ENCODE data around the gene PYGM.

Gene PYGM

DNA sequence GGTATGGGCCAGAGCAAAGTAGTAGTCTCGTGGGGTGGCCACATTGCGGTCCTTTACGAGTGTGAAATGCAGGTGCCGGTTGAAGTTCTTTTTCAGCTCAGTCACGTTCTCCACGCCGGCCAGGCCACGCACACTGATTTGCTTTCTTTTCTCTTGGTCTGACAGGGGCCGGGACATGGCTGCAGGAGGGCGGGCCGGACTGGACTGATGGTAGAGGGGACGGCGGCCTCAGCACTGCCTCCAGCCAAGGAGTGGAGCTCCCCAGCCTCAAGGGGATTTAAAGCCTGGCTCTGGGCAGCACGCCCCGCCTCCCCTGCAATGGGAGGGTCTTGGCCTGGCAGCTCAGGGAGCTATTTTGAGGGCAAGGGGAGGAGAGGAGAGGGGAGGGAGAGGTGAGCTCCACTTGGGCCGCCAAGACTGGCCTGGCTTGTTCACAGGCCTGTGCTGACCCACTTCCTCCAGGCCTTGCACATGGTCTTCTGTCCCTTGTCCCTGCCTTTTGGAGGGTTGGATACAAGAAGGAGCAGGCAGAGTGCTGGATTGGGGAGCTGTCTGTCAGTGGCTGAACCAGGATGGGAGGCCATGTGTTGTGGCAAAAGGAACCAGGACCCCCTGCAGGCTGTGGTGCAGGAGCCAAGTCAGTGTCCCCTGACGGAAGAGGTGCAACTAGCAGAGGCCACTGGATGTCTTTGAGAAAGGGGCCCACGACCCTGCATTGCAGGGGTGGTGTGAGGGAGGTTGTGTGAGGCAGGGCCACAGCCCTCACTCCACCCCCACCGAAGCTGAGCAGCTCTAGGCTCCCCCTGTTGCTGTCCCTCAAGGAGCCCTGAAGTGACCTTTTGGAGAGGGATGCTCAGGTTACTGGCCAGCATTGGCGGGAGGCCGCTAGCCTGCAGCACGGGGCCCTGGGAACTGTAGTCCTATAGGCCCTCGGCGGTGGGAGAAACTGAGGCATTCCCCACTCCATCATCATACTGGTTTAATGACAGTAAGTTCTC lies at the start of gene PYGM:
Gene PYGM, minus strand, starts transcription at position 253 of the 998 bp plus-strand sequence. Its CDS starts 76 bp downstream, at position 177.
- no peak for DNase-seq (ENCODE audit: extremely low spot score, insufficient read length, low read depth)

DNA sequence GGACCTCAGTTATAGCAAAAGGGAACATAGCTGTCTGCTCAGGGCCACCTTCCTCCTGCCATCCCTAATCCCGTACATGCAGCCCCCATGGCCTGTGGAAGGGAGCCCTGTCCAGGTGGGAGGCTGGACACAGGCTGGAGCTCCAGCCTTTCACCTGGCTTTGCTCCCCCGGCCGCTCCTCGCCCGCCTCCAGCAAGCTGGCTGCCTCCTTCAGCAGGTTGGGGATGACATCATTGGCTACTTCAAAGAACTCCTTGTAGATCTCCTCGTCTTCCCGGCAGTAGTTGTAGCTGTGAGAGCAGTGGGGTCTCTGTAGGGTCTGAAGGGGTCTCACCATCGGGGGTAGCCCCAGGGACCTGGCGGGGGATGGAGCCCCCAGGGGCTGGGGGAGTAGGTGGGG lies 45.7 kb upstream of the PYGM start:
- FAIRE-seq, result no peak

More for the DNA sequence above, at the start of gene PYGM:
- FAIRE-seq, result no peak

DNA sequence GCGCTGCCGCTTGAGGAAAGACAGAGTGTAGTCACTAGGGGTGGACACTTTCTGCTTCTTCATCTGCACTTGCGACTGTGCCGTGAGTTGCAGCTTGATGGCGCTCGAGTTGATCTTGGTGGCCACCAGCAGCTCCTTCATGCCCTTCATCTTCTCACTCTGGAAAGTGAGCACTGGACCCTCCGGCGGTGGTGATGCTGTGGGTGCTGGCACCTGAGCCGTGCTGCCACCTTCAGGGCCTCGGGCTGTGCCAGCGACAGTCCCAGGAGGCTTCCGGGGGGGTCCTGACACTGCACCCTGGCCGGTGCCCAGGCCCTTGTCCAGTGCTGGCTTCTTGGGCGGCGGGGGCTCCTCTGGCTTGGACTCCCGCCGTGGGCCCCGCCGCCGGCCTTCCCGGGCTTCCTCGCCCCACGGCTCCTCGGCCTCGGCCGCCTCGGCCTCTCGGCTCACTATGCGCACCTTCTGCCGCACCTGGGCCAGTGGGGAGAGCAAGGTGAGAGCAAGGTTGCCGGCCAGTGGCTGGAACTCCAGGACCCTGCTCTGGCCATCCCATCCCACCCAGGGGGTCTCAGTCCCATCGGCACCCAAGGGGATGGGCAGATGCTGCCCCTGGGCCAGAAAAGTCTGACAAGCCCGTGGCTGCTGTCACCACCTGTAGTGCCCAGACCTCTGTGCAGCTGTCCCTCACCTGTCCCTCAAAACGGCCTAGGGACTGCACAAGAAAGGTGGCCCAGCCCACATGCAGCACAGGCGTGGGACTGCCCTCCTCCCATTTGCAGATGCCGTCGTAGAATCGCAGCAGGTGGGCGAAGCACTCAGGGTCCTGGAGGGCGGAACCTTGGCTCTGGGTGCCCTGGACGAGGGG lies 44.8 kb upstream of the PYGM start:
- FAIRE-seq (no peak), DNase-seq (ENCODE audit: extremely low spot score, insufficient read length, low read depth) (no peak)

More for the DNA sequence above, 45.7 kb upstream of the PYGM start:
- no peak for DNase-seq (ENCODE audit: extremely low spot score, insufficient read length, low read depth)

DNA sequence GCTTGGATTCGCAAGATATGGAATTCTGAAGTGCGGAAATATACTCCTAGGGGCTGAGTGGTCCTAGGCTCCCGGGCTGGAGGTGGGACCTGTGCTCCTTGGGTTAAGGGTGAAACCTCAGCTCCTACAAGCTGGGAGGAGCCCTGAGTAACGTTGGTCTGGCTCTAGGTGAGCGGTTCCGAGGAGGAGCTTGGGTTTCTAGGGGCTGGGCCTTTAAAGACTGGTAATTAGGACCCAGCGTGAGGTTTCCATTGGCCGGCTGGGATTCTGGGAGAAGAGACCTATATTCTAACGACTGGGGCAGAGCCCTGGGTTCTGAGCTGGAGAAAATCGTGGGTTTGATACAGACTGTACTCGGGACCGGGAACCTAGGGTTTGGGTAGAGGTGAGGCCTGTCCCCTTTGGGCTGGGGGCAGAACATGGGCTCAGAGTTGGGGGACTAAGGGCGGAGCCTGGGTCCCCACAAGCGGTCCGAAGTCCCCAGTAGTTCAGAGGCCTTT lies 44.1 kb upstream of the PYGM start:
- DNase-seq (ENCODE audit: extremely low spot score, insufficient read length, low read depth) (no peak), FAIRE-seq (no peak)

DNA sequence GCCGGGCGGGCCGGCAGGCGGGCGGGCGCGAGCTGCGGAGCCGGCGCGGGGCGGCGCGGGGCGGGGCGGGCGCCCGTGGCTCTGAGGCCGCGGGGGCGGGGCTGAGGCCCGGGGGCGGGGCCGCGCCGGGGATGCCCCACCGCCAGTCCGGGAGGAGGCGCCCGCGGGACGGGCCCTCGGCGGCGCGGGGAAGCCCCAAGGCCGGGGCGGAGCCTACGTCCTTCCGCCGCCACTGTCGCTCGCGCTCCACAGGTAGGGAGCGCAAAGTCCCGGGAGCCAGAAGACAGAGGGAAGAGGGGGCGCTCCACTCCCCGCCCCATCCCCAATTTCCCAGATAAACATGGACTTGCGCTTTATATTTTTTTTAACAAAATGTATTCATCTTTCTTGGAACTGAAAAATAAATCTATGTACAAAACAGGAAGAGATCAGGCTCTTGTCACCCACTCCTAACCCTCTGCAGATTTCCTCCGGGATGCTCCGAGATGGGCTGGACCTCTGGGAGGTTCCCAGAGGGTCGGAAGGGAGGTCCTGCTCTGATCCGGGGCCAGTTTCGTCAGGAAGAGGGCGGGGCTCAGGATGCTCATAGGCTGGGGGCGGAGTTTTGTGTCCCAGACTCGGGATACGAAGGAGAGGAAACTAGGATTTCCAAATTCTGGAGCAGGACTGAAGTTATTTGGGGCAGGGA lies 43.5 kb upstream of the PYGM start, which contains the start of gene MAP4K2:
Gene MAP4K2, minus strand, starts transcription at position 57 of the 688 bp plus-strand sequence. CDS start 65 bp downstream, outside the sequence.
- FAIRE-seq (peak; percentile 75), DNase-seq (ENCODE audit: extremely low spot score, insufficient read length, low read depth) (peak; percentile 87)

DNA sequence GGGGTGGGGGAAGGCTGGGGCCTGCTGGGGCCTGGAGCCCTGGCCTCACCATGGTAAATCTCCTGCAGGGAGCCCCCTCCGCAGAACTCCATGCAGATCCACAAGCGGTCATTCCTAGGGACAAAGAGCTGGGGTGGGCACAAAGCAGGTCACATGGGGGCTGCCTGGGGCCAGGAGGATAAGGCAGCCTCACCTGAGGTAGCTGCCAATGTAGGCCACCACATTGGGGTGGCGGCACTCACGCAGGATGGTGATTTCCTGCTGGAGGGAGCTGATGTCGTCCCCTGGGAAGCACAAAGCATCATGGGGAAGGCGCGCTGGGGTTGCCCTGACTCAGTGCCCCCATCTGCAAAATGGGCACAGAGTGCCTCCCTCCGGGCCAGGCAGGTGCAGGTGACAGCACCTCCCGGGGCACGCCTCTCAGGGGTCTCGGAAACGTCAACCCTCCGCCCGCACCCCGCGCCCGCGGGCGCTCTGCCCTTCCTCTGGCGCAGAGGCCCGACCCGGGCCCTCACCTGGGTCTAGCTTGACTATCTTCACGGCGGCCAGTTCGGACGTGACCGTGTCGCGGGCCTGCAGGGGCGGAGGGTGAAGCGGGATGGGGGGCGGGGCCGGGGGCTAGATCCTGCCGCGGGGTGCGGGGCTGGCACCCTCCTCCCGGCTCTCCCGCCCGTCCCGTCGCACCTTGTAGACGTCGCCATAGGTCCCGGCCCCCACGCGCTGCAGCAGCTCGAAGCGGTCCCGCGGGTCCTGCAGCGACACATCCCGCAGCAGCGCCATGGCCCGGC lies 42.8 kb upstream of the PYGM start:
- FAIRE-seq (peak; percentile 72), DNase-seq (ENCODE audit: extremely low spot score, insufficient read length, low read depth) (no peak)

DNA sequence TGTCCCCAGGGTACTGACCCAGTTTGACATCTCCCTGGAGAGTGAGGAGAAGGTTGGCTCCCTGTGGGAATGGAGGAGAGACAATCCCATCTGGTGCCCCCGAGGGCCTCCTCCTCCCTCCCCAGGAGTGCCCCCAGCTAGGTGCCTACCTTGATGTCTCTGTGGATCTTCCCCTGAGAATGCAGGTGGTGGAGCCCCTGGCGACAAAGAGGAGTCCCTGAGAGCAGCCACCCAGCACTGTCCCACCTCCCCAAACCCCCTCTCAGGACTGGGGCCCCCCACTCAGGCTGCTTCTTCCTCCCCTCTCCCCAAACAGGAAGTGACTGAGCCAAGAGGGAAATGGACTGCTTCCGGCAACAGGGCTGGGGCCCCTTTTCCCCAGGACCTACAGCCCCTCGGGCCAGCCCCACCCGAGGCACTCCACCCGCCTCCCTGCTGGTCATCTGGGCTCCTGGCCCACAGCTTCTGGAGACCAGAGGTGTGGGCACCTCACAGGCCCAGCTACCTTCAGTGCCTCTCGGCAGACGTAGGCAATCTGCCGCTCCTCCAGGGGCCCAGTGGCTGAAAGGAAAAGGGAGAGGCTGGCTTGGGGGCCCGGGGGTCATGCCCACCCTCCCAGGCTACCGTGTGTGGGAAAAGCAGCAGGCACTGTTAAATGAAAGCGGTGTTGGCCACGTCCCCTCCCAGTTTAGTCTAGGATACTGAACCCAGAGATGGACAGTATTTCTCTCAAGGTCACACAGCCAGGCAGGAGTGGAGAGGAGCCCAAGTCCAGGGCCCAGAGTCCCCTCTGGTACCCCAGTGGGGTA lies 42.0 kb upstream of the PYGM start:
- no peak for DNase-seq (ENCODE audit: extremely low spot score, insufficient read length, low read depth)
- no peak for FAIRE-seq

DNA sequence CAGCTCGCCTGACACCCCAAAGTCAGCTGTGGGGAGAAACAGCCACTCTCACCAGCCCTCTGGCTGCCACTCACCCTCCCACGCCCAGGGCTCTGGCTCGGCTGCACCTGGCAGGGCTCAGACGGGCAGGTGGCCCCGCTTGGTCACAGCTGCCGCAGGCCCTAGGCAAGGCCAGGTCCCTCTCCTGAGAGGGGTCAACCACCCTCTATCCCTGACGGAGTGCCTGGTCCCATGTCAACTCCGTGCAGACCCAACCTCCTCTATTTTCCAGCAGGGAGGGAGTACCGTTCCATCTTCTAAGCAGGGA lies 41.3 kb upstream of the PYGM start:
- DNase-seq (ENCODE audit: extremely low spot score, insufficient read length, low read depth) (no peak), FAIRE-seq (no peak)

DNA sequence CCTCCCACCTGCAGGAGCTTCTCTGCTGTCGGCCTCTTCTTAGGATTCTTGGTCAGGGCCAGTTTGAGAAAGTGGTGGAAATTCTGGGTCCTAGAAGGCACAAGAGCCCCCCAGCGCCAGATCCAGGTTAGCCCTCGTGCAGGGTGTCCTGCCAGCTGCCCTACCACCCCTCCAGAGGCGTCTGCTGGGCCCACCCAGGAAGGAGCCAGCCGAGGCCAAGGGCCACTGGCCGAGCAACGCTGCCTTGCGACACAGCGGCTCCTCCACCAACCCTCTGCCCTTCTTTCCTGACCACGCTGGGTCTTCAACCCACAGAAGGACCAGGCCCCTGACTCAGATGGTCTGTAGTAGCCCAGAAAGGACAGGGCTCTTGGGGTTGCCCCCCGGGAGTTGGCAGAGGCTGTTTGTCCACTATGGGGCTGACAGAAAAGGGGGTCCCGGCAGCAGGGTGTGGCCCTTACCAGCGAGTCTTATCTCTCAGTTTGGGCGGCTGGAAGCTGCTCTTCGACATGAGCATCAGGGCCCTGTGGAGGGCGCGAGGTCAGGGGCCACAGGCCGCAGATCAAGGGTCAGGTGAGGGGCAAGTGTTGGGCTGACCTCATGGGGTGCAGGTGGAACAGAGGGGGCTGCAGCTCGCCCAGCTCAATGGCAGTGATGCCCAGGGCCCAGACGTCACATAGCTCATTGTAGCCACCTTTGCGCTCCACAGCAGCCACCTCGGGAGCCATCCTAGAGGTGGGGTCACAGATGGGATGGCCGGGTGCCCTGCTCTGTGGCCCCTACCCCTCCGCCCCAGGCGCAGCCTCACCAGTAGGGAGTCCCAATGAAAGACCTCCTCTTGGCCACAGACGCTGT lies 40.8 kb upstream of the PYGM start:
- DNase-seq (ENCODE audit: extremely low spot score, insufficient read length, low read depth), result no peak
- no peak for FAIRE-seq

DNA sequence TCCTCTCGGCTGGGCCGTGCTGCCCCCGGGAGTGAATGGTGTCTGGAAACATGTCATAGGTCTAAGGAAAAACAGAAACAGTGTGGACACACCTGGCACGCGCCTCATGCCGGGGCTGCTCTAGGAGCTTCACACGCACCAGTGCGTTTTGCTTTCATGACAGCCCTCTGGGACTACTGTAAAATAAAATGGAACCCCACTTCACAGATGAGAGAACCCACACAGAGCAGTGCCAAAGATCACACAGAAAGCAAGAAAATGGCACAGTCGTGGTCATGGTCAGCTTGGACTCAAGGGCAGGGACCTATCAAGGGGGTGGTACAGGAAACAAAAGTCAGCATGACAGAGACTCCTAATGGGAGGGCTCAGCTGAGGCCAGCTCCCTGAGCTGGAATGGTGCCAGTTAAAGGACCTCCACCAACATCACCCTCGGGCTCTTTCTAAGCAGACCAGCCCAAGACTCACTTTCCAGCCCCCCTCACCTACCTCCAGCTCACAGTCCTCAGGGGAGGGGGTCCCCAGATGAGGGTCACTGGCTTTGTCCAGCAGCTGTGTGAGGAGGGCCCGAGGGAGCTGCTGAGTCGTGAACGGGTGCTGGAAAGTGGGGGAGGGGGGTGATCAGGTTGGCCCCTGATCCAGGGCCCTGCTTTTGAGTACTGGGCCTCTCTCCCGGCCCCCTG lies 40.0 kb upstream of the PYGM start:
- FAIRE-seq (peak; percentile 78), DNase-seq (ENCODE audit: extremely low spot score, insufficient read length, low read depth) (no peak)

DNA sequence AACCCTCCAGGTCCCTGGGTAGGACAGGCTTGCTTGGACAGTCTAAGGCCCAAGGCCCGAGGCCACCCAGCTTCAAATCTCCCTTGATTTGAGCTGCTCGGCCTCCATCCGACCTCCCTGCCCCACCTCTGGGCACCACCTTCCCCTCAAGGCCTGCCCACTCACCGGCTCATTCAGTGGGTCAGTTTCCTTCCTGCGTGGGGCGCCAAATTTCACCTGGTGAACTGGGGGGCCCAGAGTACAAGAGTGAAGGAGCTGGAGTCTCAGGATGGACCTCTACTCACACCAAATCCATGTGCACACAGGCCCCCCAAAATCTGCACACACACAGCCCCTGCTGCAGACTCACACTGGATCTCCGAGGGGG lies 39.5 kb upstream of the PYGM start:
- DNase-seq (ENCODE audit: extremely low spot score, insufficient read length, low read depth) (no peak), FAIRE-seq (no peak)

DNA sequence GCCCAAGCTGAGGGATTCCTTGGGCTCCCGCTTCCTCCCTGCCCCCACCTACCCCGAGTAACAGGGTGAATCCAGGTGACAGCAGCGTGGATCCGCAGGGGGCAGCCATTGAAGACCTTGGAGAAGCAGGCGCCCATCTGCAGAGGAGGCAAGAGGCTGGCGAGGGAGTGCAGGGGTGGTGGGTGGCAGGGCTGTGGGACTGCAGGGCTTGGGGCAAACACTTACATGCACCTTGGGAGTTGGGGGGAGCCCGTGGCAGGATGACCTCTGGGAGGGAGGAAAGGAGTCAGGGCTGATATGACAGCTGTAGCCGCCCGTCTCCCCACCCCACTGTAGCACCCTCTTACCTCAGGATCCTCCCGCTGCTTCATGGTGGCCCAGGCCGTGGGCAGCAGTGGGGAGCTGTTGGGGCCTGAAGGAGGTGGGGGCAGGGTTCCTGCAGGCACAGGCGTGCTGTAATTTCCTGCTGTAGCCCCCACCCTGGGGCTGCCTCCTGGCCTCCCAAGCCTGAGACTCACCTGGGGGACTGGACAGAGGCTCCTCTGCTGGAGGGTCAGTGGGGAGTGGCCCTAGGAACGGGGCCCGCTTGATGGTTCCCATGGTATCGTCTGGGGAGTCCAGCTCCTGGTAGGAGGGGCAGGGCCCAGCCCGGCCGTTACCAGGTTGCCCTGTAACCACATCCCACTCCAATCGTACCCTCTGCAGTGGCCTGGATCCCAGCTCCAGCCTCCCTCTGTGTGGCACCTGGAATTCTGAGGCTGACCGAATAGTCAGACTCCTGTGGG lies 37.2 kb upstream of the PYGM start:
- FAIRE-seq (no peak), DNase-seq (ENCODE audit: extremely low spot score, insufficient read length, low read depth) (no peak)

DNA sequence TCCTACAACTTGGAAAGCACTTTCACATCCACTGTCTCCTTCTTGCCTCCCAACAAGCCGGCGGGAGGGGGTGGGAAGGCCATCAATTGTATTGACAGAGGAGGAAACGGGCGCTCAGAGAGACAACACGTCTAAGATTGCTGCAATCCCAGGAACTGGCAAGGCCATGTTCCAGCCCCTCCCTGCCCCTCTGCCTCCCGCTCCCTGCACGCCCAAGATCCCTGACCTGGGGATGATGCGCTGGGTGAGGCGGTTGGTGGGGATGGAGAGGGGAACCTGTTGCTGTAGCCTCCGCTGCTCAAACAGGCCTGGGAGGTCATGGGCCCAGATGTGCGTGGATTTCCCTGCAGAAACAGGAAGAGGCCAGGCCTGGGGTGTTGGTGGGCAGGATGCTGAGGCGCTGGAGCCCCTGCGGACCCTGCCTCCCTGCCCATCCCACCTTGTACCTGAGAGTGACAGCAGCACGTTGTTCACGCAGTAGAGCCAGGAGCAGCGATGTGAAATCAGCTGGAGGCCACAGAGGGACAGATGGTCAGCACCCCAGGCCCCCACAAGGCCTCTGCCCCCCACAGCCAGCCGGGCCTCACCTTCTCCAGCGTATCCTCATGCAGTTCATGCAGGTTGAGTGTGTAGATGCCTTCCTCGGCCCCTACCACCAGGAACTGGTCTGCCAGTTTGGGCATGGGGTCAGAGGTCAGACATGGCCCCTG lies 36.4 kb upstream of the PYGM start:
- FAIRE-seq (no peak), DNase-seq (ENCODE audit: extremely low spot score, insufficient read length, low read depth) (no peak)

DNA sequence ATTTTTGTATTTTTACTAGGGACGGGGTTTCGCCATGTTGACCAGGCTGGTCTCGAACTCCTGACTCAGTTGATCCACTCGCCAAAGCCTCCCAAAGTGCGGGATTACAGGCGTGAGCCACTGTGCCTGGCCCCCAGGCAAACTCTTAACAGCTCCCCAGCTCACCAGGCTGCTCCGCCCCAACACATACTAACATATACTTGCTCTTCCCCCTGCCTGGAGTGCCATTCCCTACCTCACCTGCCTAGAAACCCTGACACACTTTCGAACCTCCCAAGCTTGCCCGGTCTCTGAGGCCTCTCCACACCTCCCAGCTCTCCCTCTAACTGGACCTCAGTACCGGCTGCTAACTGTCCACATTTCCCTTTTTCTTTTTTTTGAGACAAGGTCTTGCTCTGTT lies 34.8 kb upstream of the PYGM start:
- no peak for FAIRE-seq

DNA sequence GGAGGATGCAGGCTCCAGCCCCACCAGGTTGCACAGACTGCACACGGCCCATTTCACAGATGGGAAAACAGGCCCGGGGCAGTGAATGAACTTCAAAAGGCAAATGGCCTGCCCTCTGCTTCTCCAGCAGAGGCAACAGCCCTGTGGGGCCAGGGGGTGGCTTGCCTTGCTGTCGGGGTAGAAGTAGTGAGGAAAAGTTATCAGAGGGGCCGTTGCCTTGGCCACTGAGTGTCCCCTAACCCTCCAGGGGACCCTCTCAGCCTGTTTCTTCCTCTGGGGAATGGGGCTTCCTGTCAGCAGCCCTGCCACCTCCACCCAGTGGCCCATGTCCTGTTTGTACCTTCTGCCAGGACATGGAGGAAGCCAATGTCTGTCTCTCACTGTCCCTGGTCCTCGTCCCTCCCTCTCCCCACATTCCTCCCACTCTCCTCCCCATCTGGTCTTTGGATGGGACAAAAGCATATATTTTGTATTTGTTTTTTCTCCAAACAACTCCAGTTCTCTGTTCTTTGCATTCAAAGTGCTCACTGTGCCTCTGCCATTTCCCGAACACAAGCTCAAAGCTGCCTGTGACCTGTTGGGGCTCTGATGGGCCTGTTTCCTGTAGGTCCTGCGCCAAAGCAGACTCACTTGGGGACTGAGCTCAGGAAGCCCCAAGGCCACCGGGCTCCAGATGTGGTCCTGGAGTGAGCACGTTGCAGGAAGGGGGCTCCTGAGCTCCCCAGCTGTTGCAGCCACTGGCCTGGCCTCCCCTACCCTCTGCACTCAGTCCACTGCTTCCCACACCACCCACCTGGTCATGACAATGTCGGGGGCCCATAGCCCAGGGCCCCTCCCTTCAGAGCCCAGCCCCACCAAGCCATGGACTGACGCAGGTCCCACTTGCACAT lies 33.7 kb upstream of the PYGM start:
- no peak for FAIRE-seq
- DNase-seq (ENCODE audit: extremely low spot score, insufficient read length, low read depth), result no peak

More for the DNA sequence above, 34.8 kb upstream of the PYGM start:
- DNase-seq (ENCODE audit: extremely low spot score, insufficient read length, low read depth), result no peak
